ENCODE results near the gene FOSL1.

Gene FOSL1

GRCh38 chr11:65873318-65874156 is 26.7 kb downstream of the FOSL1 start:
- DNase-seq, result peak; percentile 96

DNA sequence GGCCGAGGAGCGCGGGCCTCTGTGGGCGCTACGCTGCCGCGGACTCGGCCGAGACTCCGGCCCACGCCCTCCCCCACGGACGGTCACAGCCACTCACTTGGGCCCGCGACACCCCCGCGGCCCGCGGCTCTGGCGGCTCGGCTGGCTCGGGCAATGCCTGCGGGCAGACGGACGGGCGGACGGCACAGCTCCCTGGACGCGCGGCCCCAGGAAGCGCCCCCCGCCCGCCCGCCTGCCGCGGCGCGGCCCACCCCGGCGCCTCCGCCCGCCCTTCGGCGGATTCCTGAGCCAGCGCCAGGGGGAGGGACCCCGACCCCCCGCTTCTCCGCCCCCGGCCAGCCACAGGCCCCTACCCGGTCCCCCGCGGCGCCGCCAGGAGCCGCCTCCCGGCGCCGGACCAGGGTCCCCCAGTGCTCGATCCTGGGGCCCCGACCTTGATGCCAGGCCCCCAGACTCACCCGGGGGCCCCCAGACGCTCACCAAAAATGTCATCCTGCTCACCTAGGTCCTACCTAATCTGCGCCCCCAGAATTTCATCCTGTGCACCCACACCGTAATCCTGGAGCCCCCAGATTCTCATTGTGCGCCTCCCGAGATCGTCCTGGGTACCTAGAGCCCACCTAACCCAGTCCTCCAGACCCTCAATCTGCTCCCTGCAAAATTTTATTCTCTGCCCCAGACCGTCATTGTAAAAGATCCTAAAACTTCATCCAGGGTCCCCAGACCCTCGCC is 27.4 kb downstream of the FOSL1 start, which contains the start of gene EFEMP2:
Gene EFEMP2, minus strand, starts transcription at position 215 of the 732 bp plus-strand sequence. CDS start 446 bp downstream, outside the sequence.
- no peak for DNase-seq

DNA sequence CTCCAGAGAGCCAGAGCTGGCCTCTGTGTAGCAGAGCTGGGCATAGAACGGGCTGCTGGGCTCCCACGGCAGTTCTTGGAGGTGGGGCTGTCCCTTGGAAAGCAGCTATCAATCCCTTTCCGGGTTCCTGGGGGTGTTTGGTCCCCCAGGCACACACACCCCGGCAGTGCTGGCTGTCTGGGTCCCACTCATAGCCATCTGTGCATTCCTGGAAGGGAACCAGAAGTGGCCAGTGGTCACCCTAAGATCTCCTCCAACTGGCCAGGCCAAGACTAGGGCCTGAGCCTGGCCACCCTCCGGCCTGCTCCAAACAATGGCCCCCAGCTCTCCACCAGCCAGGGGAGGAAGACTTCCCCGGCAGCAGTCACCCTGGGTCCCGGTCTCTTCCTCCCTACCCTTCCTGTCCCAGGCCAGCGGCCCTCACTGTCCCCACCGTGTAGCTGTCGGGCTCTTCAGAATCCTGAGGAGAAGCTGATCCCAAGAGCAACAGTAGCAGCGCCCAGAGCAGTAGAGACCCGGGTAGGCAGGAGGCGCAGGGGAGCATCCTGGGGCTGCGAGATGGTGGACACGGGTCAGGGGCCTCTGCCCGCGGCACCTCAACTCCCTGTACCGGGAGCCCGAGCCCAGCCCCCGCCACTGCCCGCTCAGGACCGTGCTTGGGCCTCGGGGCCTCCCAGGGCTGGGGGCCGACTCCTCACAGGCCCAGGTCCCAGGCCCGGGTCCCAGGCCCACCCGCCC is 28.2 kb downstream of the FOSL1 start:
- DNase-seq, result no peak

- DNase-seq, result no peak
These were observed 29.2 kb downstream of the FOSL1 start for GRCh38 chr11:65870706-65871681.

DNA sequence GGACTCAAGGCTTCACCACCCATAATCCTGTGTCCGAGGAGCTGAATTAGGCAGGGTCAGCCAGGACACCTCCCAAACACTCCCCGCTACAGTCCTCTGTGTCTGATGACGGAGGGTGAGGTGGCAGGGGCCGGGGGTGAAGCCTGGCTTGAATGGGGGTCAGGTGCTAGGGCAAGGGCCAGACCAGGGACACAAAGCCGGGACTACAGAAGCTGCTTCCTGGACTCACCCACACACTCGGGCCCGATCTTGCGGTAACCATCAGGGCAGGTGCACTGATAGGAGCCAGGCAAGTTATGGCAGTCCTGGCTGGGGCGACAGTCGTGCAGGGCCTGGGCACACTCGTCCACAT is 29.9 kb downstream of the FOSL1 start:
- no peak for DNase-seq

GRCh38 chr11:65869643-65870306 is 30.4 kb downstream of the FOSL1 start:
- DNase-seq, result no peak

DNA sequence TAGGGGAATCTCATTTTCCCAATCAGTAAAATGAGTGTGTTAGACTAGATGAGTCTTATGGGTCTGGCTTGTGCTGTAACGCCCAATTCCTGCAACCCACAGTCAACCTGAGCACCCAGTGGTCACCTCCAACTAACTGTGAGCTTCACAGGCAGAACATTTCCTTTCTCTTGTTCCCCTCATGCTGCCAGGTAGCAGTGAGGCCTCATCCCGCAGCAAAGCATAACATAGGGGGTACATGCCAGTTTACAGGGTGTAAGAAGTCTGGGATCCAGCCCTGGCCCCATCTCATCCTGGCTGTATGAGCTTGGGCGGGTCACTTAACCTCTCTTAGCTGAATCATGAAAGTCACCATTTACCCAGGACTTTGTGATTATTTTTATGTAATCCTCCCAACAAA is 31.3 kb downstream of the FOSL1 start:
- no peak for DNase-seq

DNA sequence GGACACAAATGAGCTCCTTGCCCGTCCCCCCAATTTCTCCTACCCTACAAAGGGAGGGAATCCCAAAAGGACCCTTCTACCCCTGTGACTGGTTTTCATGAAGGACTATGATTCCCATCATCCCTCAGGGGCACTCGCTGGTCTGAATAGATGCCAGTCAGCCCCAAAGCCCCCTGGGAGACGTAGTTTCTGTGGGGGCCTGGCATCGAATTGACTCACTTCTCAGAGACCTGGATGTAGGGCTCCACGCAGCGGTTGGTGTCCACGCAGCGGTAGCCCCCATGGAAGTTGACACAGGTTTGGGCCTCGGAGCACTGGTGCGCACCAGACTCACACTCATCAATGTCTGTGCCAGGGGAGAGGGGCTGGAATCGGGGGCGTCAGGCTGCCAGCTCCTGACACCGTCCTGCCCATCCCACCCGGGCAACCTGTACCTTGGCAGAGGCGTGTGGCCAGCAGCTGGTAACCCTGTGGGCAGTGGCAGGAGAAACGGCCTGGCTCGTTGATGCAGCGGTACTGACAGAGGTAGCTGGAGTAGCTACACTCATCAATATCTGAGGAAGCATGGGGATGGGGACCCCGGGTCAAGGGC is 32.0 kb downstream of the FOSL1 start:
- DNase-seq, result no peak

DNA sequence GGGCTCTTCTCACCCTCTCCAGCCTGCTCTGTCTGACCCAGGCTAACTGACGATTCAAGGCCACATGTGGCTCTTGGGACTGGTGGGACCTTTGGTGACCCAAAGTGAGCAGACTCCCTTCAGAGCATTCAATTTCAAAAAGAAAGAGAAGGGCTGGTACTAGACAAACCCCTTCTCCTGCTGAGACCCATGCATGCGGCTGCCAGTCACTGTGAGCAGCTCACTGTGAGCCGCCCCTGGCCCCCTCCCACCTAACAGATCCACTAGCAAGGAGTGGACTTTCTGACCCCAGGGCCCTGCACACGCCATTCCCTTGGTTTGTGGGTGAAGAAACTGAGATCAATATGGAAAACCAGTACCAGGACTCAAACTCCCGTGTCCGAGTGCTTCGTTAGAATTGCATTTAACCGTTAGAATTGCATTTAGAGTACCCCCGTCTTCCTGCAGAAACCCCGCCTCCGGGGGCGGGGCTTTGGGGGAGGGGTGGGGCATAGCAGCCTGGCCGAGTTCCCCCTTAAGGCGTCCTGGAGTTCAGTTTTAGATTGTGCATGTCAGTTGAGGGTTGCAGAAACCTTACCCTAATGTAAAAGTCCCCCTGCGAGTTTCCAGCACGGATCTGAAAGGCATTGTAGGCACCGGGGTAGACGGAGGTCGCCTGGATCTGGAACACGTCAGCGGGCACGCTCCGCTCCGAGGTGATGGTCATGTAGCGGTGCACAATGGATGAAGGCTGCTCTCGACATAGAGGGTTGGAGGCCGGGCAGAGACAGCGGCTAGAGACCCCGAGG is 32.7 kb downstream of the FOSL1 start:
- no peak for DNase-seq

DNA sequence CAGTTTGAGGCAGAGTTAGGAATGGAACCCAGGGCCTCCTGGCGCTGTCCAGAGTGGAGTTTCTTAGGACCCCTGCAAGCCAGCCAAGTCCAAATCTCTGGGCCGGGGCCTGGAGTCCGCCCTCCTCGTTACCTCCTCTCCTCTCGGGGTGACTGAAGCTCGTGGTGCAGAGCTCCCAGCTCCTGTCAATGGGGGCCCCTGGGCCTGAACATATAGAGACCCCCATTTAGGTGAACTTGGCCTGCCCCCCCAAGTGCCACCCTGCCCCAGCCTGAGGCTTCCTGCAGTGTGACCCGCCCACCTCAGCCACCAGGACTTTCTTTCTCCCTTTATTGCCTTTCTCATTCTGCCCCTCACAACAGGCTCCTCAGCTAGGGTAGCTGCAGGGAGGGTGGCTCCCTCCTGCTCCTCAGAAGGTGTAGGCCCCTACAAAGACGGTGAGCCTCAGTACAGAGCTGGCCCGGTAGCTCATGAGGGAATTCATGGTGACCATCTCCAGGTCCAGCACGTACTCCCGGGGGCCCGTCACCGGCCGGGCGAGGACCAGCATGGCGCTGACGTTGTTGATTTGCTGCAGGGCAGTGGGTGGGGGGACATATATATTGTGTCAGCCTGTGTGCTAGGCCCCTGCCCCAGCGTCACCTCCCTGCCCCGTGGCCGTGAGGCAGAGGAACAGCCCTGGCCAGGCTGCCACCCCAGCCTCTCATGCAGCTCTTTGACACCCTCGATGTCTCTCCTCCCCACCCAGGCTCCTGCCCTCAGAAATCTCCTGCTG is 33.5 kb downstream of the FOSL1 start:
- DNase-seq, result no peak

DNA sequence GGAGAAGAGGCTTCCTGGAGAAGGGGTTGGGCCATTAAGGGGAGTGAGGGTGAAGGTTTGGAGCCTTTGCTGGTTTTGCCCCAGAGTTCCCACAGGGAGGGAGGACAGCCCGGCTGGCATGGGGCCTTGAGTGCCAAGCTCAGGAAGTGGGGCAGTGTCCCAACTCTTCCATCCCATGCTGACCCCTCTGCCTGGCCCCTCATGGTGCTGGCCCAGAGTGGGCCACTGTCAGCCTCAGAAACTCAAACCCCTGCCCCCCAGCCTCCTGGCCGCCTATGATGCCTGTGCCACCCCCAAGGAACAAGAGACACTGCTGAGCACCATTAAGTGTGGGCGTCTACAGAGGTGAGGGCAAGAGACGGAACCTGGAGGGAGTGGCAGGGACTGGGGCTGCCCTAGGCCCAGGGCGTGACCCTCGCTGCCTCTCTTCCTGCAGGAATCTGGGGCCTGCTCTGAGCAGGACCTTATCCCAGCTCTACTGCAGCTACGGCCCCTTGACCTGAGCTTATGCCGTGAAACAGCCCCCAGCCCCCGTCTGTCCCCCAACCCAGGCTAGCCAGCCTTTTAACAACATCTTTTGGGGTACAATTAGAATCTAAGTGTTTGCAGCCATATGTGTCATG is 34.5 kb downstream of the FOSL1 start:
- no peak for DNase-seq

DNA sequence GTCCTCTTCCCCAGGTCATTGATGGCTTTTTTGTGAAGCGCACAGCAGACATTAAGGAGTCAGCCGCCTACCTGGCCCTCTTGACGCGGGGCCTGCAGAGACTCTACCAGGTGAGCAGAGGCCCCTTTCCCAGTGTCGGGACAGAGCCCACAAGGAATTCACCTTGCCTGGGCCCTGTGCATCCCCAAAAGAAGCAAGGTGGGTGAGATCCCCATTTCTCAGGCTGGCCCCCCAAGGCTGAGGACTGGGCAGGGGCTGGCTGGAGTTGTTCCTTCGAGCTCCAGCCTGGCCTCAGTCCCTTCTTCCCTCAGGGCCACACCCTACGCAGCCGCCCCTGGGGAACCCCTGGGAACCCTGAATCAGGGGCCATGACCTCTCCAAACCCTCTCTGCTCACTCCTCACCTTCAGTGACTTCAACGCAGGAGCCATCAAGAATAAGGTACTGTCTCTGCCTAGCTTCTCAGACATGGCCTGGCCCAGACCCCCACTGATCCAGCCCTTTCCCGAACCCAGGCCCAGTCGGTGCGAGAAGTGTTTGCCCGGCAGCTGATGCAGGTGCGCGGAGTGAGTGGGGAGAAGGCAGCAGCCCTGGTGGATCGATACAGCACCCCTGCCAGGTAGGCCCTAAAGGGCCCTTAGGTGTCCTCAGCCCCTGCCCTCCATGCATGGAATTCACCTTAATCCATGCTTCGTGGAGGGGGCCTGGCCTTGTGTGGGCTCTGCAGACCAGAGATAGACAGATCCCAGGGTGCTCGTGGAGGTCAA is 35.3 kb downstream of the FOSL1 start:
- DNase-seq, result no peak

DNA sequence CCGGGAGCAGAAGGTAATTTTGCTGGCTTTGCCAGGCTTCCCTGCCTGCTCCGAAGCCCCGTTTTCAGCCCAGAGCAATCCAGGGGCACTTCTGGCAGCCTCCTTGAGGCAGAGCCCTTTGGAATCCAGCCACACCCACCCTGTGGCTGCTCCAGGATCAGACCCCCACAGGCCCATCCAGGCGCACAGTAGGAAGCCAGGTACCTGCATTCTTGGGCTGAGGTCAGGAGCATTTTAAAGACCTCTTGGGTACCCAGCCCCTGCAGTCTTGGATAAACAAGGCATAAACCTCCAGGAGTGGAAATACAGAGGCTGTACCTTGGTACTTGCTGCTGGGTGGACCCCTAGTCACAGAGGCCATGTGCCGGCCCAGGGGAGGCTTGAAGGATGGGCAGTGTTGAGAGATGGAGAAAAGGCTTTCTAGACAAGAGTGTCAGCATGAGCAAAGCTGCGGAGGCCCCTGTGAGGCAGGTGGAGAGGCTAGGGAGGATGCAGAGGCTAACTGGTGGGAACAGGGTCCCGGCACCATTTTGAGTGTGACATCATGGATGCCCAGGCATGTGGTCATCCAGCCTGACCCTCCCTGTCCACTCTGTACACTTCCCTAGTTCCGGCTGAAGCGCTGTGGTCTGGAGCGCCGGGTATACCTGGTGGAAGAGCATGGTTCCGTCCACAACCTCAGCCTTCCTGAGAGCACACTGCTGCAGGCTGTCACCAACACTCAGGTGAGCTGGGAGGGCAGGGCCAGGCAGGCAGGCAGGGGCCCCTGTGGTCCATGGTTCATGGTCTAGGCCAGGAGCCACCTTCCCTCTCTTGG is 36.1 kb downstream of the FOSL1 start:
- no peak for DNase-seq

DNA sequence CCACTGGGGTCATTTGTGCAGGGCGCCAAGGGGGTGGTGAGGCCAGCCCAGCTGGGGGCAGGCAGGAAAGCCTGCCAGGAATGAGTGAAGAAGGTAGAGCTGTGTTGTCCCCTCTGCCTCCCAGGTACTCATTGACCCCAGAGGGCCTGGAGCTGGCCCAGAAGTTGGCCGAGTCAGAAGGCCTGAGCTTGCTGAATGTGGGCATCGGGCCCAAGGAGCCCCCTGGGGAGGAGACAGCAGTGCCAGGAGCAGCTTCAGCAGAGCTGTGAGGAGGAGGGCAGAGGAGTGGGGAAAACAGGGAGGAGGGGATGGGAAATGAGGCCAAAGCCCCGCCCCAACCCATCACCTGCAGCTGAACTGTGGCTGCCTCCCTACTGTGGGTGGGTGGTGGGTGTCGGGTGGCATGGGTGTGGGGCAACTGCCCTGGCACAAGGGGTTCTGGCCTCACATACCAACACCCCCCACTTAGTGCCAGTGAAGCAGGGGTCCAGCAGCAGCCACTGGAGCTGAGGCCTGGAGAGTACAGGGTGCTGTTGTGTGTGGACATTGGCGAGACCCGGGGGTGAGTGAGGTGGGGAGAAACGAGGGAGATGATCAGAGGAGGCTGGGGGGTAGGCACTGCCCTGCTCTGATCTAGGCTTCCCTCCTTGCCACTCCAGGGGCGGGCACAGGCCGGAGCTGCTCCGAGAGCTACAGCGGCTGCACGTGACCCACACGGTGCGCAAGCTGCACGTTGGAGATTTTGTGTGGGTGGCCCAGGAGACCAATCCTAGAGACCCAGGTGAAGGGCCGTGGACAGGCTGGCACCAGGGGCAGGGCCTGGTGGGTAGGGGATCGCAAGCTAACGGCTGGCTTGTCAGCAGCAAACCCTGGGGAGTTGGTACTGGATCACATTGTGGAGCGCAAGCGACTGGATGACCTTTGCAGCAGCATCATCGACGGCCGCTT is 37.0 kb downstream of the FOSL1 start:
- DNase-seq, result no peak

DNA sequence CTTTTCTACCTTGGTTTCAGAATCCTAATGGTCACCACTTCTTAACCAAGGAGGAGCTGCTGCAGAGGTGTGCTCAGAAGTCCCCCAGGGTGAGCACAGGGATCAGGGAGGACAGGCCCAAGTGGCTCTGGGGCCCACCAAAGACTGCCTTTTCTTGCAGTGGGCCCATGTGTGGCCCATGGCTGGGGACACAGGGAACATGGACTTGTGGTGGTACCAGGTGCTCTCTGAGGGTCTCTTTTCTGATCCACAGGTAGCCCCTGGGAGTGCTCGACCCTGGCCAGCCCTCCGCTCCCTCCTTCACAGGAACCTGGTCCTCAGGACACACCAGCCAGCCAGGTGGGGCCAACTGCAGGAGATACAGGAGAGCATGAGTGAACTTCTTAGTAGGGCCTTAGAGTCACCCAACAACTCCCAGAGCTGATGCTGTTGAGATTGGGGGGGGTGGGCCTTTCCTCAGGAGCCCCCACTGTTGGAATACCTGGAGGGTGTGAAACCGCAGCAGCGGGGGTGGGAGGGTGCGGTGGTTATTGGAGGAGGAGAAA is 37.9 kb downstream of the FOSL1 start:
- DNase-seq, result no peak
